HUES6 (cell line): ENCODE measurements around the gene OR6S1.
"Not testable (repeated sequence)": the region's sequence is repeated elsewhere in the genome, so short reads cannot be mapped to it uniquely, and the experiment has no call there.

Experiments
- H3K27ac ChIP-seq: 2 replicates; pipeline ENCODE4 v1.7.0; 2013; ENCODE audit warnings: low read depth, mild to moderate bottlenecking, low read length, inconsistent platforms
- H3K27me3 ChIP-seq: 2 replicates; pipeline ENCODE4 v1.6.1; 2013; ENCODE audit warnings: low read length; ENCODE audit not compliant: control insufficient read depth, insufficient read depth
- H3K36me3 ChIP-seq: 2 replicates; pipeline ENCODE4 v1.6.1; 2013; ENCODE audit warnings: low read length; ENCODE audit not compliant: control insufficient read depth, insufficient read depth
- H3K4me1 ChIP-seq: 2 replicates; pipeline ENCODE4 v1.6.1; 2013; ENCODE audit warnings: low read length; ENCODE audit not compliant: control insufficient read depth, insufficient read depth
- H3K4me3 ChIP-seq: 2 replicates; pipeline ENCODE4 v1.5.1; 2013; ENCODE audit warnings: low read depth, low read length
- H3K9ac ChIP-seq: one replicate; pipeline ENCODE4 v1.6.1; 2013; ENCODE audit warnings: mild to moderate bottlenecking, low read length
- H3K9me3 ChIP-seq: 2 replicates; pipeline ENCODE4 v1.6.1; 2013; ENCODE audit warnings: low read depth, low read length; ENCODE audit not compliant: control insufficient read depth, insufficient read depth

The OR6S1 gene

GRCh38 chr14:20666400-20666961 is 25.0 kb upstream of the OR6S1 start:
- H3K4me3 ChIP-seq: not testable (repeated sequence)

DNA sequence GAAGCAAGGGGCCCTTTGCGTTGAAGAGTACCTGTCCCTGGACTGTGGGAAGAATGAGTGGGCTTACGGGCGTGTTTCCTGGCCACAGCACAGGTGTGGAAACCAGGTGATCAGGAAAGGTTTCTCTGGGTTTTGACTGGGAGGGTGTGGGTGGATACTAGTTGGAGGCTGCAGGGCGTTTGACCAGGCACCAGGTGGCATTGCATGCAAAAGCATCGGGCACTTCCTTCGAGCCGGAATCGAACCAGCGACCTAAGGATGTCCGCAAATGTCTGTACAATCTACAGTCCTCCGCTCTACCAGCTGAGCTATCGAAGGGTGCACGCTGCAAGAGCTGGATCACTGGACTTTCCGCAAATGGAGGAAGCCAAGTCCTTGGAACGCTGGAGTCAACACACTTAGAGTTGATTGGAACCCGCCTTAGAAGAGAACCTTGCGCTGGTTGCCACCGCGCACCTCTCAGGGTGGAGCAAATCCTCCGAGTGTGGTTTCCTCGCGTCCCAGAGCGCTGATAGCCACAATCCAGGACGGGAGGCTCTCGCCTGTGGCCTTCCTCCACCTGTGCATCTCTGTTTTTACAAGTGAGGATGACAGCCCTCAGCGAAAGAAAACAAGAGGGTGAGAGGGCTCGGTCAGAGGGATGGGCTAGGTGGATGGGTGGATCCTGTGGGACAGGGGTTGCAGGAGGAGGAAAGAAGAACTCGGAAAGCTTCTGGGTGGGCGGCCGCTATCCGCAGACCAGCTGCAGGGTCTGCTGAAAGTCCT is 21.7 kb upstream of the OR6S1 start:
- 0 out of 2 replicates have a peak, but pooled peaks cover 2% of the 10 kb centered on the region for H3K4me1 ChIP-seq

More at GRCh38 chr14:20666400-20666961, 25.0 kb upstream of the OR6S1 start:
- H3K27me3 ChIP-seq, H3K27ac ChIP-seq, H3K36me3 ChIP-seq, H3K9ac ChIP-seq, H3K4me1 ChIP-seq, H3K9me3 ChIP-seq: not testable (repeated sequence)

GRCh38 chr14:20661197-20661596 is 19.7 kb upstream of the OR6S1 start:
- peaks cover 7% of the 10 kb centered on the region; the same call in 1 of the 2 replicates for H3K4me1 ChIP-seq
- H3K27ac ChIP-seq: no peak overlapping the region
- H3K9me3 ChIP-seq: no peaks in the 10 kb centered on the region
- H3K4me3 ChIP-seq: no peak overlapping the region
- no peak overlapping the region for H3K9ac ChIP-seq
- H3K36me3 ChIP-seq: no peaks in the 10 kb centered on the region
- peaks cover 15% of the 10 kb centered on the region for H3K27me3 ChIP-seq

More for the DNA sequence above, 21.7 kb upstream of the OR6S1 start:
- peak overlapping the region; percentile 28 for H3K9ac ChIP-seq
- H3K27ac ChIP-seq: no peak overlapping the region
- peak overlapping the region; percentile 73 for H3K4me3 ChIP-seq
- 0 out of 2 replicates have a peak, but pooled peaks cover 5% of the 10 kb centered on the region for H3K27me3 ChIP-seq
- H3K36me3 ChIP-seq: no peaks in the 10 kb centered on the region
- H3K9me3 ChIP-seq: no peaks in the 10 kb centered on the region

DNA sequence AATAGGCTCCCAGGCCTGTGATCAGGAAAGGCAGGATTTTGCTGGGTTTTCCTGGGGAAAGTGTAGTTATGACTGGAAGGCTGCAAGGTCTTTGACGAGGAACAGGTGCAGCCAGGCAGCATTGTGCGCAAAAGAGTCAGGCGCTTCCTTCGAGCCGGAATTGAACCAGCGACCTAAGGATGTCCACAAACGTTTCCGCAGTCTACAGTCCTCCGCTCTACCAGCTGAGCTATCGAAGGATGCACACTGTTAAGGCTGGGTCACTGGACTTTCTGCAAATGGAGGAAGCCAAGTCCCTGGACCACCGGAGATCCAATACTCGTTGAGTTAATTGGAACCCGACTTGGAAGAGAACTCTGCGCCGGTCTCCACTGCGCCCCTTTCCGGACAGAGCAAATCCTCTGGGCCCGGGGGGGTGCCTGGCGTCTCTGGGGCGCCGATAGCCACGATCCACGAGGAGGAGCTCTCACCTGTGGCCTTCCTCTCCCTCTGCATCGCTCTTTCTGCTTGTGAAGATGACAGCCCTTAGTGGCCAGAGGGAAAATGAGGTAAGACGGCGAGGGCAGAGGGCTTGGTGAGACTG is 18.4 kb upstream of the OR6S1 start:
- H3K27me3 ChIP-seq: peaks cover 26% of the 10 kb centered on the region
- peaks cover 7% of the 10 kb centered on the region; the same call in 1 of the 2 replicates for H3K4me1 ChIP-seq
- no peak overlapping the region for H3K9ac ChIP-seq
- no peak overlapping the region for H3K27ac ChIP-seq
- peak overlapping the region; percentile 41; the same call in 1 of the 2 replicates for H3K4me3 ChIP-seq
- H3K9me3 ChIP-seq: no peaks in the 10 kb centered on the region
- H3K36me3 ChIP-seq: no peaks in the 10 kb centered on the region

DNA sequence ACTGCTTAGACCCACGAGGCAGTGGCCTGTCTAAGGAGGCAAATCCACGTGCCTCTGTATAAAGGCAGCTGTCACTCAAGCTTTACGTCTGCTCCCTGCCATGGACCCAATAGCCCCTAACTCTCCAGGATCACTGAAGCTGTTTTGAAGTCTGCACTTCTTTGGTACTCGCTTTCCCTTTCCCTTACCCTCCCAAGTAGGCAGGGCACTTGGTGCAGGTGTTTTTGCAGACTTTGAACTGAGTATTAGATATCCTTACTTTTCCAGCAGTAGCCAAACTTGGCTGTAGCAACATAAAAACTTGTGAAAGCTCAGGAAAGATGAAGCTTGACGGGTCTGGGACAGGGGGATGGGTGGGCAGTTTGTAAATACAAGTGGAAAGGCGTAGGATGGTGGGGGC is 17.8 kb upstream of the OR6S1 start:
- no peak overlapping the region for H3K4me3 ChIP-seq
- no peaks in the 10 kb centered on the region for H3K36me3 ChIP-seq
- H3K27me3 ChIP-seq: peaks cover 26% of the 10 kb centered on the region
- H3K9me3 ChIP-seq: no peaks in the 10 kb centered on the region
- H3K4me1 ChIP-seq: peaks cover 7% of the 10 kb centered on the region; the same call in 1 of the 2 replicates
- H3K9ac ChIP-seq: no peak overlapping the region
- H3K27ac ChIP-seq: no peak overlapping the region

GRCh38 chr14:20658246-20658645 is 16.8 kb upstream of the OR6S1 start:
- Histone ChIP-seq H3K9ac (no peak overlapping the region), H3K27ac (no peak overlapping the region), H3K36me3 (no peaks in the 10 kb centered on the region), H3K27me3 (peaks cover 32% of the 10 kb centered on the region), H3K4me3 (peak overlapping the region; percentile 40), H3K9me3 (no peaks in the 10 kb centered on the region), H3K4me1 (peaks cover 7% of the 10 kb centered on the region; the same call in 1 of the 2 replicates)

GRCh38 chr14:20657216-20658211 is 16.0 kb upstream of the OR6S1 start:
- Histone ChIP-seq H3K27ac (no peak overlapping the region), H3K36me3 (no peaks in the 10 kb centered on the region), H3K9me3 (no peaks in the 10 kb centered on the region), H3K27me3 (peaks cover 32% of the 10 kb centered on the region), H3K9ac (no peak overlapping the region), H3K4me3 (peak overlapping the region; percentile 40), H3K4me1 (peaks cover 7% of the 10 kb centered on the region; the same call in 1 of the 2 replicates)

DNA sequence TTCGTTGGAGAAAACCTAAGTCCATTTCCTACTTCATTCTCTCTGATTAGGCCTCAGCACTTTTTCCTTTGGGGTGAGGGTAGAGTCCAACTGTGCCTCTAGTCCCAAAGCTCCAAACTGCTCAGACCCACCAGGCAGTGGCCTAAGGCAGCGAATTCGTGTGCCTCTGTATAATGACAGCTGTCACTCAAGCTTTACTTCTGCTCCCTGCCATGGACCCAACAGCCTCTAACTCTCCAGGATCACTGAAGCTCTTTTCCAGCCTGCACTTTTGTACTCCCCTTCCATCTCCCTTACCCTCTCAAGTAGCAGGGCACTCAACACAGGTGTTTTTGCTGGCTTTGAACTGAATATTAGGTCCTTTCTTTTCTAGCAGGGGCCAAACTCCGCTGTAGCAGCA is 14.8 kb upstream of the OR6S1 start:
- Histone ChIP-seq H3K4me3 (no peak overlapping the region), H3K27ac (no peak overlapping the region), H3K9ac (no peak overlapping the region), H3K4me1 (peaks cover 7% of the 10 kb centered on the region; the same call in 1 of the 2 replicates), H3K27me3 (peaks cover 32% of the 10 kb centered on the region), H3K9me3 (no peaks in the 10 kb centered on the region), H3K36me3 (no peaks in the 10 kb centered on the region)

GRCh38 chr14:20655851-20656250 is 14.4 kb upstream of the OR6S1 start:
- Histone ChIP-seq H3K4me1 (peaks cover 7% of the 10 kb centered on the region; the same call in 1 of the 2 replicates), H3K9ac (no peak overlapping the region), H3K27me3 (peaks cover 32% of the 10 kb centered on the region), H3K27ac (no peak overlapping the region), H3K4me3 (no peak overlapping the region), H3K9me3 (no peaks in the 10 kb centered on the region), H3K36me3 (no peaks in the 10 kb centered on the region)
